Panc1 (cell line): ENCODE measurements around the gene NCAPG2. TPM values are rescaled to one million over a fixed set of nuclear protein-coding genes. Genes with fewer than 3 reads are reported as not detected.

ENCODE experiments used
- ATAC-seq: fragments of 200-7000 bp; cut with Tn5 transposase; 2 replicates; pipeline ENCODE4 v1.9.1; 2020; ENCODE audit warnings: mild to moderate bottlenecking, moderate library complexity
- BruUV-seq: library from RNA; stranded (reverse); fragments of 400-500 nt; replicated peaks from 2 replicates; lab custom pipeline; 2021; lab: Mats Ljungman, UMichigan
- CTCF ChIA-PET: fragments of 300-600 bp; sonication (Branson Sonifier 250); formaldehyde crosslinking; loops from one replicate; lab custom pipeline; 2022; ENCODE audit warnings: antibody characterized with exemption; lab: Charles Lee
- POLR2A ChIA-PET: fragments of 300-600 bp; sonication (Branson Sonifier 250); formaldehyde crosslinking; loops from one replicate; lab custom pipeline; 2022; ENCODE audit warnings: antibody characterized with exemption; lab: Charles Lee
- DNase-seq: peaks from one replicate; pipeline ENCODE4 v3.0.0-alpha.2; 2010; ENCODE audit warnings: low read depth, low spot score
- H3K27ac ChIP-seq: 2 replicates; pipeline ENCODE4 v1.5.1; 2011; ENCODE audit warnings: mild to moderate bottlenecking, low read length, inconsistent platforms
- H3K27me3 ChIP-seq: fragments of 200-500 bp; sonication (Bioruptor generic); 2 replicates; pipeline ENCODE4 v1.6.0; 2014; ENCODE audit warnings: low read length, inconsistent platforms; ENCODE audit not compliant: control insufficient read depth, insufficient read depth
- H3K36me3 ChIP-seq: fragments of 200-500 bp; sonication (Bioruptor generic); 2 replicates; pipeline ENCODE4 v1.5.1; 2014; ENCODE audit warnings: inconsistent platforms, mild to moderate bottlenecking, low read length, moderate library complexity; ENCODE audit not compliant: control insufficient read depth, insufficient read depth
- H3K4me1 ChIP-seq: 2 replicates; pipeline ENCODE4 v1.5.1; 2011; ENCODE audit warnings: inconsistent platforms, mild to moderate bottlenecking, low read length, moderate library complexity; ENCODE audit not compliant: control insufficient read depth, insufficient read depth
- H3K4me3 ChIP-seq, 2 experiments: 2 replicates each; pipeline ENCODE4 v1.5.1; 2011 to 2012; ENCODE audit warnings: low read depth in 2 of 2, low read length in 2 of 2, mild to moderate bottlenecking in 2 of 2, inconsistent platforms in 1 of 2, moderate library complexity in 1 of 2
- H3K9me3 ChIP-seq: fragments of 200-500 bp; sonication (Bioruptor generic); 2 replicates; pipeline ENCODE4 v1.5.1; 2014; ENCODE audit warnings: low read depth, mild to moderate bottlenecking, inconsistent platforms, low read length, moderate library complexity; ENCODE audit not compliant: control insufficient read depth, insufficient read depth
- CTCF ChIP-seq: fragments of 450-650 bp; IDR thresholded peaks from 2 replicates; pipeline ENCODE4 v1.5.1; 2017; ENCODE audit warnings: mild to moderate bottlenecking
- POLR2AphosphoS5 ChIP-seq: IDR thresholded peaks from 2 replicates; pipeline ENCODE4 v1.6.1; 2012; ENCODE audit warnings: mild to moderate bottlenecking, low read depth, low read length, moderate library complexity
- REST ChIP-seq, 2 experiments: IDR thresholded peaks; 2 replicates each; pipeline ENCODE4 v1.6.1; 2011 to 2012; ENCODE audit warnings: low read depth in 2 of 2, control low read depth in 1 of 2, low read length in 1 of 2, mild to moderate bottlenecking in 1 of 2, moderate library complexity in 1 of 2; ENCODE audit not compliant: insufficient read depth in 1 of 2
- SIN3A ChIP-seq: IDR thresholded peaks from 2 replicates; pipeline ENCODE4 v1.6.1; 2012; ENCODE audit warnings: low read depth, mild to moderate bottlenecking, low read length, moderate library complexity, borderline replicate concordance; ENCODE audit not compliant: insufficient read depth
- TCF7L2 ChIP-seq: IDR thresholded peaks from 2 replicates; pipeline ENCODE4 v1.6.1; 2011; ENCODE audit warnings: mild to moderate bottlenecking, low read depth, low read length, inconsistent platforms
- in situ Hi-C: cut with HindIII; loops from 2 replicates; pipeline ENCODE4 v1.10.0; 2016; ENCODE audit warnings: low sequenced_read_pairs, low pct_unique_long_range_greater_than_20kb
- intact Hi-C: fragments of 100-400 bp; cut with micrococcal nuclease; formaldehyde crosslinking; loops from one replicate; pipeline ENCODE4 v1.10.0; 2022; ENCODE audit not compliant: unreplicated experiment
- total RNA-seq: library from RNA; stranded (reverse); gene quantifications from one replicate; pipeline ENCODE4 v1.2.1, GENCODE V29; 2021; ENCODE audit not compliant: unreplicated experiment

Gene NCAPG2
- total RNA-seq, 1 experiment from 2014 or later: 81.4 TPM

GRCh38 chr7:158614700-158615099, 89.9 kb downstream of the NCAPG2 start:
- BruUV-seq: no TSS peak
- Histone ChIP-seq H3K9me3 (no peaks in the 10 kb centered on the region), H3K27me3 (no peaks in the 10 kb centered on the region), H3K27ac (no peak overlapping the region), H3K36me3 (no peaks in the 10 kb centered on the region), H3K4me1 (no peaks in the 10 kb centered on the region), H3K4me3 (no peak overlapping the region)
- ChIA-PET CTCF (no interaction called here), POLR2A (no interaction called here)
- intact Hi-C loops (no loop called here), in situ Hi-C loops (no loop called here)
- TF ChIP-seq REST (IDR thresholded peaks at IDR 0.05; ENCODE audit: insufficient read depth in 1 of 2, low read depth in 2 of 2, low read length in 1 of 2): no peak
- TF ChIP-seq CTCF: no peak
- TF ChIP-seq POLR2AphosphoS5: no peak
- no peak for TF ChIP-seq SIN3A
- TF ChIP-seq TCF7L2: no peak
- ATAC-seq (no peak), DNase-seq (no peak)

- no peaks in the 10 kb centered on the region for H3K9me3 ChIP-seq
- POLR2A ChIA-PET: interaction anchor here (0.6 kb wide), 1 partner anchor 182 kb away, joined by 8 read pairs; no protein-coding TSS in a partner anchor
- no peak overlapping the region for H3K4me3 ChIP-seq
- H3K36me3 ChIP-seq: no peaks in the 10 kb centered on the region
- in situ Hi-C loops: no loop called here
- H3K27me3 ChIP-seq: no peaks in the 10 kb centered on the region
- no peak for DNase-seq
- no peak for ATAC-seq
- intact Hi-C loops: no loop called here
- no peak overlapping the region for H3K27ac ChIP-seq
- TF ChIP-seq POLR2AphosphoS5 (no peak), SIN3A (no peak), REST (IDR thresholded peaks at IDR 0.05; ENCODE audit: insufficient read depth in 1 of 2, low read depth in 2 of 2, low read length in 1 of 2) (no peak), TCF7L2 (no peak), CTCF (no peak)
- no TSS peak for BruUV-seq
- CTCF ChIA-PET: no interaction called here
- no peaks in the 10 kb centered on the region for H3K4me1 ChIP-seq
These were observed 91.1 kb downstream of the NCAPG2 start for GRCh38 chr7:158613481-158613880.
